ENCODE data around the gene MPDZ.
A peak's percentile ranks its signal among the peaks of the same experiment; 100 is the strongest.

DNA sequence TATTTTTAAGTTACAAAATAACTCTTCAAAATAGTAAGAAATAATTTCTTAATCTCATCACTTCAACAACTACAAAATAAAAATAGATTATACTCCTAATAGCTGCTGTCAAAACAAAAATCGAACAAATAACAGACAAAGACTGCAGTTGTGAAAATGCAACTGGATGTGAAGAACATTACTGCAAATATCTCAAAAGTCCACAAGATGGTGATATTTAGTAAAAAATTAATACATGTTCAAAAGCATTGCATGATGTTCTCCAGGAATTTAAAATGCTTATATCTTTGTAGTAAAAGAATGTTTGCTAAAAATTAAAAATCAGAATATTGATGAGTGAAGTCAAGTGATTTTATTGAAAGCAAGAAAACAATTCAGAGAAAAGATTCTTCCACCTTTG lies 66.2 kb downstream of the MPDZ start:
- TF ChIP-seq, protein P1, sequence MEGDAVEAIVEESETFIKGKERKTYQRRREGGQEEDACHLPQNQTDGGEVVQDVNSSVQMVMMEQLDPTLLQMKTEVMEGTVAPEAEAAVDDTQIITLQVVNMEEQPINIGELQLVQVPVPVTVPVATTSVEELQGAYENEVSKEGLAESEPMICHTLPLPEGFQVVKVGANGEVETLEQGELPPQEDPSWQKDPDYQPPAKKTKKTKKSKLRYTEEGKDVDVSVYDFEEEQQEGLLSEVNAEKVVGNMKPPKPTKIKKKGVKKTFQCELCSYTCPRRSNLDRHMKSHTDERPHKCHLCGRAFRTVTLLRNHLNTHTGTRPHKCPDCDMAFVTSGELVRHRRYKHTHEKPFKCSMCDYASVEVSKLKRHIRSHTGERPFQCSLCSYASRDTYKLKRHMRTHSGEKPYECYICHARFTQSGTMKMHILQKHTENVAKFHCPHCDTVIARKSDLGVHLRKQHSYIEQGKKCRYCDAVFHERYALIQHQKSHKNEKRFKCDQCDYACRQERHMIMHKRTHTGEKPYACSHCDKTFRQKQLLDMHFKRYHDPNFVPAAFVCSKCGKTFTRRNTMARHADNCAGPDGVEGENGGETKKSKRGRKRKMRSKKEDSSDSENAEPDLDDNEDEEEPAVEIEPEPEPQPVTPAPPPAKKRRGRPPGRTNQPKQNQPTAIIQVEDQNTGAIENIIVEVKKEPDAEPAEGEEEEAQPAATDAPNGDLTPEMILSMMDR (IDR thresholded peaks at IDR 0.05): peak in 2 of 6 experiments; percentile 20 to 24
- no peak for TF ChIP-seq POLR2A (IDR thresholded peaks at IDR 0.05)
